Neural cell (in vitro differentiated cells): ENCODE results near the gene METAP2.

Source experiments
- EP300 ChIP-seq: fragments of 450-650 bp; conservative IDR thresholded peaks from 2 replicates; pipeline ENCODE4 v1.6.1; 2014; ENCODE audit warnings: antibody characterized with exemption, mild to moderate bottlenecking, moderate library complexity; ENCODE audit not compliant: poor library complexity, severe bottlenecking
- EZH2 ChIP-seq: fragments of 200-600, 300-800 bp; shearing (Covaris generic), sonication (generic); IDR thresholded peaks from 2 replicates; pipeline ENCODE4 v1.6.1; 2014; ENCODE audit warnings: antibody characterized with exemption, low read length, borderline replicate concordance, mild to moderate bottlenecking; ENCODE audit not compliant: insufficient read depth, poor library complexity, severe bottlenecking
- MXI1 ChIP-seq: fragments of 450-650 bp; conservative IDR thresholded peaks from 2 replicates; pipeline ENCODE4 v1.6.1; 2014; ENCODE audit warnings: antibody characterized with exemption, mild to moderate bottlenecking; ENCODE audit not compliant: poor library complexity, severe bottlenecking
- POLR2AphosphoS5 ChIP-seq: IDR thresholded peaks from 2 replicates; pipeline ENCODE4 v1.6.1; 2012
- SMC3 ChIP-seq: fragments of 450-650 bp; conservative IDR thresholded peaks from 2 replicates; pipeline ENCODE4 v1.6.1; 2014; ENCODE audit warnings: antibody characterized with exemption, mild to moderate bottlenecking, moderate library complexity; ENCODE audit not compliant: poor library complexity
- TAF1 ChIP-seq: IDR thresholded peaks from 2 replicates; pipeline ENCODE4 v1.6.1; 2012; ENCODE audit warnings: low read depth
- TF ChIP-seq, protein P1 (sequence below): IDR thresholded peaks from 2 replicates; pipeline ENCODE4 v1.6.1; 2012; ENCODE audit warnings: borderline replicate concordance
- TF ChIP-seq, protein P2 (sequence below): fragments of 450-650 bp; IDR thresholded peaks from 2 replicates; pipeline ENCODE4 v1.5.1; 2014; ENCODE audit warnings: antibody characterized with exemption, mild to moderate bottlenecking, moderate library complexity; ENCODE audit not compliant: poor library complexity, severe bottlenecking

DNA sequence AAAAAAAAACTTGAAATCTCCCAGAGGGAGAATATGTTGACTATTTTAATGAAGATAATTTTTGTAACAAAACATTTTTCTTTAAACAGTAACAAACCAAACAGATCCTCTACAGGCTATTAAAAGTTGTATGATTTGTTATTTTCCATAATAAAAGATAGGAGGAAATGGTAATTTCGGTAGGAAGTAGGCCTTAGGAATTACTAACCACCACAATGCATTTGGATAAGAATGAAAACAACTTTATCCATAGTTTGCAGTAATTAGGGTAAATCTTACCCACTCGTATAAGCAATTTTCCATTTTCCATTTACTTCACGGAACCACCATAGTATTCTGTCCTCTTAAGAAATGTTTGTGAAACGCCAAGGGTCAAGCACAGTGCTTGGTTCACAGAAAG is 71.4 kb downstream of the METAP2 start:
- TF ChIP-seq, protein P1, sequence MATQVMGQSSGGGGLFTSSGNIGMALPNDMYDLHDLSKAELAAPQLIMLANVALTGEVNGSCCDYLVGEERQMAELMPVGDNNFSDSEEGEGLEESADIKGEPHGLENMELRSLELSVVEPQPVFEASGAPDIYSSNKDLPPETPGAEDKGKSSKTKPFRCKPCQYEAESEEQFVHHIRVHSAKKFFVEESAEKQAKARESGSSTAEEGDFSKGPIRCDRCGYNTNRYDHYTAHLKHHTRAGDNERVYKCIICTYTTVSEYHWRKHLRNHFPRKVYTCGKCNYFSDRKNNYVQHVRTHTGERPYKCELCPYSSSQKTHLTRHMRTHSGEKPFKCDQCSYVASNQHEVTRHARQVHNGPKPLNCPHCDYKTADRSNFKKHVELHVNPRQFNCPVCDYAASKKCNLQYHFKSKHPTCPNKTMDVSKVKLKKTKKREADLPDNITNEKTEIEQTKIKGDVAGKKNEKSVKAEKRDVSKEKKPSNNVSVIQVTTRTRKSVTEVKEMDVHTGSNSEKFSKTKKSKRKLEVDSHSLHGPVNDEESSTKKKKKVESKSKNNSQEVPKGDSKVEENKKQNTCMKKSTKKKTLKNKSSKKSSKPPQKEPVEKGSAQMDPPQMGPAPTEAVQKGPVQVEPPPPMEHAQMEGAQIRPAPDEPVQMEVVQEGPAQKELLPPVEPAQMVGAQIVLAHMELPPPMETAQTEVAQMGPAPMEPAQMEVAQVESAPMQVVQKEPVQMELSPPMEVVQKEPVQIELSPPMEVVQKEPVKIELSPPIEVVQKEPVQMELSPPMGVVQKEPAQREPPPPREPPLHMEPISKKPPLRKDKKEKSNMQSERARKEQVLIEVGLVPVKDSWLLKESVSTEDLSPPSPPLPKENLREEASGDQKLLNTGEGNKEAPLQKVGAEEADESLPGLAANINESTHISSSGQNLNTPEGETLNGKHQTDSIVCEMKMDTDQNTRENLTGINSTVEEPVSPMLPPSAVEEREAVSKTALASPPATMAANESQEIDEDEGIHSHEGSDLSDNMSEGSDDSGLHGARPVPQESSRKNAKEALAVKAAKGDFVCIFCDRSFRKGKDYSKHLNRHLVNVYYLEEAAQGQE: no peak
- TF ChIP-seq EZH2 (no peak), POLR2AphosphoS5 (no peak), EP300 (no peak), MXI1 (no peak), SMC3 (no peak), TAF1 (no peak)
- TF ChIP-seq, protein P2, sequence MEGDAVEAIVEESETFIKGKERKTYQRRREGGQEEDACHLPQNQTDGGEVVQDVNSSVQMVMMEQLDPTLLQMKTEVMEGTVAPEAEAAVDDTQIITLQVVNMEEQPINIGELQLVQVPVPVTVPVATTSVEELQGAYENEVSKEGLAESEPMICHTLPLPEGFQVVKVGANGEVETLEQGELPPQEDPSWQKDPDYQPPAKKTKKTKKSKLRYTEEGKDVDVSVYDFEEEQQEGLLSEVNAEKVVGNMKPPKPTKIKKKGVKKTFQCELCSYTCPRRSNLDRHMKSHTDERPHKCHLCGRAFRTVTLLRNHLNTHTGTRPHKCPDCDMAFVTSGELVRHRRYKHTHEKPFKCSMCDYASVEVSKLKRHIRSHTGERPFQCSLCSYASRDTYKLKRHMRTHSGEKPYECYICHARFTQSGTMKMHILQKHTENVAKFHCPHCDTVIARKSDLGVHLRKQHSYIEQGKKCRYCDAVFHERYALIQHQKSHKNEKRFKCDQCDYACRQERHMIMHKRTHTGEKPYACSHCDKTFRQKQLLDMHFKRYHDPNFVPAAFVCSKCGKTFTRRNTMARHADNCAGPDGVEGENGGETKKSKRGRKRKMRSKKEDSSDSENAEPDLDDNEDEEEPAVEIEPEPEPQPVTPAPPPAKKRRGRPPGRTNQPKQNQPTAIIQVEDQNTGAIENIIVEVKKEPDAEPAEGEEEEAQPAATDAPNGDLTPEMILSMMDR: no peak
